HEK293 (cell line): ENCODE results near the gene OPRM1.

ENCODE experiments used
- CTCF ChIA-PET: fragments of 350-600 bp; formaldehyde crosslinking; extraction: SDS; loops from one replicate; lab custom pipeline; 2021; ENCODE audit warnings: antibody characterized with exemption; lab: Yijun Ruan, JAX
- POLR2A ChIA-PET: fragments of 300-600 bp; formaldehyde crosslinking; extraction: SDS; loops from one replicate; lab custom pipeline; 2020; ENCODE audit warnings: antibody characterized with exemption, inconsistent platforms; lab: Yijun Ruan, JAX
- H3K27ac ChIP-seq: fragments of 200-500 bp; sonication (Bioruptor generic); 2 replicates; pipeline ENCODE4 v1.5.1; 2014; ENCODE audit warnings: low read depth, low read length, control low read depth, inconsistent platforms; ENCODE audit errors: extremely low read depth
- H3K36me3 ChIP-seq, 2 experiments: fragments of 200-500 bp in 1 of 2; sonication (Bioruptor generic) in 1 of 2; 1 replicate in 1 of 2; 2 replicates in 1 of 2; pipeline ENCODE4 v1.5.1; 2014 to 2017; ENCODE audit warnings: inconsistent platforms in 2 of 2, low read length in 2 of 2; ENCODE audit not compliant: control insufficient read depth in 2 of 2, insufficient read depth in 1 of 2
- H3K4me1 ChIP-seq: fragments of 200-500 bp; sonication (Bioruptor generic); 2 replicates; pipeline ENCODE4 v1.5.1; 2014; ENCODE audit warnings: mild to moderate bottlenecking, low read length, inconsistent platforms; ENCODE audit not compliant: control insufficient read depth, insufficient read depth
- H3K4me3 ChIP-seq: 2 replicates; pipeline ENCODE4 v1.5.1; 2011; ENCODE audit warnings: low read depth, mild to moderate bottlenecking, control low read depth, low read length, moderate library complexity
- H3K9me3 ChIP-seq: fragments of 200-500 bp; sonication (Bioruptor generic); 2 replicates; pipeline ENCODE4 v1.5.1; 2014; ENCODE audit warnings: low read depth, low read length, inconsistent platforms; ENCODE audit not compliant: control insufficient read depth, insufficient read depth
- BCL6B ChIP-seq: fragments of 450-650 bp; formaldehyde crosslinking; IDR thresholded peaks from 2 replicates; pipeline ENCODE4 v1.5.1; 2017; ENCODE audit warnings: missing biosample characterization, missing genetic modification characterization
- EGR2 ChIP-seq: fragments of 450-650 bp; formaldehyde crosslinking; IDR thresholded peaks from 2 replicates; pipeline ENCODE4 v1.5.1; 2016; ENCODE audit warnings: low read depth, missing biosample characterization, missing genetic modification characterization
- MYNN ChIP-seq: fragments of 450-650 bp; formaldehyde crosslinking; IDR thresholded peaks from 2 replicates; pipeline ENCODE4 v1.5.1; 2016; ENCODE audit warnings: missing biosample characterization, missing genetic modification characterization, borderline replicate concordance
- REPIN1 ChIP-seq: fragments of 450-650 bp; formaldehyde crosslinking; IDR thresholded peaks from 2 replicates; pipeline ENCODE4 v1.5.1; 2017; ENCODE audit warnings: missing biosample characterization, missing genetic modification characterization, low read depth
- SETDB1 ChIP-seq: IDR thresholded peaks from one replicate; pipeline ENCODE4 v1.6.1; 2017; ENCODE audit warnings: mild to moderate bottlenecking, low read length, moderate library complexity, mixed read lengths; ENCODE audit not compliant: insufficient read length
- ZBTB17 ChIP-seq: fragments of 450-650 bp; formaldehyde crosslinking; IDR thresholded peaks from 2 replicates; pipeline ENCODE4 v1.5.1; 2016; ENCODE audit warnings: missing biosample characterization, missing genetic modification characterization
- ZBTB49 ChIP-seq: fragments of 450-650 bp; formaldehyde crosslinking; IDR thresholded peaks from 2 replicates; pipeline ENCODE4 v1.5.1; 2016; ENCODE audit warnings: missing biosample characterization, missing genetic modification characterization, low read depth
- ZFHX2 ChIP-seq: fragments of 450-650 bp; formaldehyde crosslinking; conservative IDR thresholded peaks from 2 replicates; pipeline ENCODE4 v1.5.1; 2016; ENCODE audit warnings: missing biosample characterization, missing genetic modification characterization
- ZFP69B ChIP-seq: fragments of 450-650 bp; formaldehyde crosslinking; IDR thresholded peaks from 2 replicates; pipeline ENCODE4 v1.5.1; 2016; ENCODE audit warnings: missing biosample characterization, missing genetic modification characterization
- ZNF112 ChIP-seq: fragments of 450-650 bp; formaldehyde crosslinking; IDR thresholded peaks from 2 replicates; pipeline ENCODE4 v1.5.0; 2017; ENCODE audit warnings: missing biosample characterization, missing genetic modification characterization
- ZNF155 ChIP-seq: fragments of 450-650 bp; formaldehyde crosslinking; IDR thresholded peaks from 2 replicates; pipeline ENCODE4 v1.5.1; 2016; ENCODE audit warnings: missing biosample characterization, missing genetic modification characterization
- ZNF2 ChIP-seq: fragments of 450-650 bp; formaldehyde crosslinking; IDR thresholded peaks from 2 replicates; pipeline ENCODE4 v1.5.1; 2016; ENCODE audit warnings: missing biosample characterization, missing genetic modification characterization
- ZNF223 ChIP-seq: fragments of 450-650 bp; formaldehyde crosslinking; IDR thresholded peaks from 2 replicates; pipeline ENCODE4 v1.5.1; 2016; ENCODE audit warnings: missing biosample characterization, missing genetic modification characterization
- ZNF302 ChIP-seq: fragments of 450-650 bp; formaldehyde crosslinking; IDR thresholded peaks from 2 replicates; pipeline ENCODE4 v1.5.1; 2016; ENCODE audit warnings: missing biosample characterization, missing genetic modification characterization, low read depth
- ZNF335 ChIP-seq: fragments of 450-650 bp; formaldehyde crosslinking; conservative IDR thresholded peaks from 2 replicates; pipeline ENCODE4 v1.5.1; 2016; ENCODE audit warnings: missing biosample characterization, missing genetic modification characterization
- ZNF391 ChIP-seq: fragments of 450-650 bp; formaldehyde crosslinking; IDR thresholded peaks from 2 replicates; pipeline ENCODE4 v1.5.1; 2016; ENCODE audit warnings: low read depth, missing biosample characterization, missing genetic modification characterization, borderline replicate concordance
- ZNF530 ChIP-seq: fragments of 450-650 bp; formaldehyde crosslinking; IDR thresholded peaks from 2 replicates; pipeline ENCODE4 v1.5.1; 2016; ENCODE audit warnings: low read depth, missing biosample characterization, missing genetic modification characterization
- ZNF544 ChIP-seq: fragments of 450-650 bp; formaldehyde crosslinking; IDR thresholded peaks from 2 replicates; pipeline ENCODE4 v1.5.0; 2017; ENCODE audit warnings: missing biosample characterization, missing genetic modification characterization
- ZNF549 ChIP-seq: fragments of 450-650 bp; IDR thresholded peaks from 2 replicates; pipeline ENCODE4 v1.5.1; 2018; ENCODE audit warnings: missing biosample characterization, missing genetic modification characterization, mild to moderate bottlenecking, inconsistent platforms, moderate library complexity
- ZNF560 ChIP-seq: fragments of 450-650 bp; formaldehyde crosslinking; IDR thresholded peaks from 2 replicates; pipeline ENCODE4 v1.5.1; 2017; ENCODE audit warnings: missing biosample characterization, missing genetic modification characterization, borderline replicate concordance
- ZNF645 ChIP-seq: fragments of 450-650 bp; formaldehyde crosslinking; IDR thresholded peaks from 2 replicates; pipeline ENCODE4; 2016; ENCODE audit warnings: missing biosample characterization, missing genetic modification characterization
- ZNF654 ChIP-seq: fragments of 450-650 bp; formaldehyde crosslinking; IDR thresholded peaks from 2 replicates; pipeline ENCODE4 v1.5.1; 2016; ENCODE audit warnings: low read depth, missing biosample characterization, missing genetic modification characterization
- ZNF768 ChIP-seq: fragments of 450-650 bp; formaldehyde crosslinking; IDR thresholded peaks from 2 replicates; pipeline ENCODE4 v1.5.1; 2018; ENCODE audit warnings: missing biosample characterization, mild to moderate bottlenecking, missing genetic modification characterization

Gene OPRM1

GRCh38 chr6:154276810-154277628, 238.0 kb downstream of the OPRM1 start:
- Histone ChIP-seq H3K4me1 (no peaks in the 10 kb centered on the region), H3K4me3 (no peak overlapping the region), H3K36me3 (no peaks in the 10 kb centered on the region), H3K9me3 (no peaks in the 10 kb centered on the region), H3K27ac (no peak overlapping the region)
- TF ChIP-seq MYNN: no peak
- TF ChIP-seq ZNF2 (tag by site-specific recombination): peak; percentile 72; the same call in 1 of the 2 replicates
- TF ChIP-seq ZNF335 (tag by site-specific recombination): peak; percentile 30
- peak; percentile 81 for TF ChIP-seq ZNF654 (tag by site-specific recombination)
- no peak for TF ChIP-seq ZBTB49 (tag by site-specific recombination)
- 0 out of 2 replicates have a peak, but pooled peaks have one; percentile 30 for TF ChIP-seq BCL6B (tag by site-specific recombination)
- TF ChIP-seq ZBTB17: peak; percentile 58; the same call in 1 of the 2 replicates
- TF ChIP-seq SETDB1: peak; percentile 30
- ChIA-PET POLR2A (interaction anchor here (1.0 kb wide), 1 partner anchor 234 kb away, joined by 3 read pairs; the partner anchor contains the start of gene CNKSR3), CTCF (interaction anchor here (0.5 to 5.5 kb wide), 40 partner anchors 8 to 946 kb away, joined by 3 to 53 read pairs (median 4); no protein-coding TSS in a partner anchor)

GRCh38 chr6:154277629-154278017, 238.6 kb downstream of the OPRM1 start:
- Histone ChIP-seq H3K36me3 (no peaks in the 10 kb centered on the region), H3K9me3 (no peaks in the 10 kb centered on the region), H3K27ac (no peak overlapping the region), H3K4me1 (no peaks in the 10 kb centered on the region), H3K4me3 (no peak overlapping the region)
- ChIA-PET CTCF (interaction anchor here (0.6 to 5.5 kb wide), 33 partner anchors 8 to 945 kb away, joined by 3 to 53 read pairs (median 4); no protein-coding TSS in a partner anchor), POLR2A (no interaction called here)
- TF ChIP-seq ZNF391 (tag by site-specific recombination) (no peak), ZNF549 (tag by site-specific recombination) (no peak), ZNF645 (tag by site-specific recombination) (no peak), ZNF302 (tag by site-specific recombination) (no peak), ZNF768 (tag by site-specific recombination) (no peak), ZNF223 (tag by site-specific recombination) (no peak), EGR2 (tag by site-specific recombination) (peak; percentile 92), ZFP69B (tag by site-specific recombination) (no peak), REPIN1 (no peak), ZNF155 (tag by site-specific recombination) (no peak), ZNF112 (tag by site-specific recombination) (no peak), ZNF560 (tag by site-specific recombination) (no peak), ZFHX2 (tag by site-specific recombination) (peak; percentile 88), ZNF544 (no peak), ZNF530 (no peak)
